Suppressor macrophage (primary cell): Measurements from ENCODE around the gene TTI1.

Source experiments
- DNase-seq, 4 experiments: peaks; one replicate each; pipeline ENCODE4 v3.0.0-alpha.2; 2020 to 2022

TTI1 gene

GRCh38 chr20:37934634-37935375, 98.5 kb downstream of the TTI1 start:
- no peak for DNase-seq

- DNase-seq: peak in 3 of 4 experiments; percentile 10 to 34 (median 32)
These were observed 99.2 kb downstream of the TTI1 start for GRCh38 chr20:37933786-37934633.
